HG02970 (cell line): ENCODE measurements around the gene ACTA2.

Experiments
- ATAC-seq: cut with Tn5 transposase; IDR thresholded peaks from one replicate; pipeline ENCODE4 v1.9.1; 2021; ENCODE audit warnings: mild to moderate bottlenecking, moderate library complexity, moderate number of reproducible peaks; ENCODE audit not compliant: unreplicated experiment, low FRiP score

The ACTA2 gene

DNA sequence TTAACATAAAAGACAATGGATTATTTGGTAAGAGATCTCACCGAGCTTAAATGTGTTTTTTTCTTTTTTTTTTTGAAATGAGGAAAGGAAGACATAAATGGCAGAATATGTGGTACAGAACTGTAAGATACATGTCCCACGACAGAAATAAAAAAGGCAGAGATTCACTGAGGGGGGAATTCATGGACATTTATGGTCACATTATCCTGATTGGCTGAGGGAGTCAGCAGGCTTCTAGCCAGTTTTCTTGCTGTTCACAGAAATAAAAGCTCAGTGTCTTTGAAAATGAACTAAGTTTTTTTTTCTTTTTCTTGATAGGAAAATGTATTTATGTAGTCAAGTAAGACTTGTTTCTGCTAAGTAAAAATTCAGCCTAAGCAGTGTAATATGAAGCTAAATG is 29.8 kb upstream of the ACTA2 start:
- ATAC-seq: no peak

DNA sequence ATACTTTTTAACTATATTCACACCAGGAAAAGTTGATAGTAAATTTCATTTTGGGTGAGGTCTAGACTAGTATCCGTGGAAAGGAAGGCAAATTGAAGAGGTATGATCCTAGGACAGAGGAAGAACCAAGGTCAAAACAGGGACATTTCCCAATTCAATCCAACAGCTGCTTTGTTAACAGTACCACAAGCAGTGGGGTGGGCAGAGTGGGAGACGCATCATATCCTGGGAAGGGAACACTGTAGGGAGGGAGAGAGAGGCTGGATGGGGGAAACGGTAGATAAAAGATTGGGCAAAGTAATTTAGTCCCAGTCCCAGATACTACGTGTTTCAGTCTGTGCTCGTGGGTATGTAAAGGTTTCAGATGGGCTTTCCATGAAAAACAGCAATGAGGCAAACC is 28.9 kb upstream of the ACTA2 start:
- ATAC-seq: no peak

- no peak for ATAC-seq
Observed at GRCh38 chr10:88980800-88981199, 28.2 kb upstream of the ACTA2 start.

GRCh38 chr10:88980247-88980646 is 27.7 kb upstream of the ACTA2 start:
- ATAC-seq: no peak

GRCh38 chr10:88979603-88980002 is 27.0 kb upstream of the ACTA2 start:
- no peak for ATAC-seq

- ATAC-seq: no peak
Observed at GRCh38 chr10:88979153-88979562, 26.6 kb upstream of the ACTA2 start.

- no peak for ATAC-seq
Observed at GRCh38 chr10:88978463-88978862, 25.9 kb upstream of the ACTA2 start.

- no peak for ATAC-seq
Observed at GRCh38 chr10:88975377-88975720, 22.8 kb upstream of the ACTA2 start.

GRCh38 chr10:88974446-88975376 is 22.1 kb upstream of the ACTA2 start:
- no peak for ATAC-seq

DNA sequence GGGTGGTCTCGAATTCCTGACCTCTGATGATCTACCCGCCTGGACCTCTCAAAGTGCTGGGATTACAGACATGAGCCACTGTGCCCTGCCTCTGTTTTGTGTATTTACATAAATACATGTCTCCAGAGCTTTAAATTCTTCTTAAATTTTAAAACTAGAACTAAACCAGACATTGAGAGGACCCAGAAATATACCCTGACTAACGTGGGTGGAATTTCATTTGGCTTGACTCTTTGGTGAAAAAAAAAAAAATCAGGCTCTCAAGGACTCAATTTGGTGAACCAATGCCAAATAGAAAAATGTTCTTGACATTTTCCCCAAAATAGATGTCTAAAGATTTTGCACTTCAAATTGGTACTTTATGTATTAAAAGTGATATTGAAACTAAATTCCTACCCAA is 21.4 kb upstream of the ACTA2 start:
- ATAC-seq: no peak

- ATAC-seq: no peak
Observed at GRCh38 chr10:88971221-88972061, 18.9 kb upstream of the ACTA2 start.

DNA sequence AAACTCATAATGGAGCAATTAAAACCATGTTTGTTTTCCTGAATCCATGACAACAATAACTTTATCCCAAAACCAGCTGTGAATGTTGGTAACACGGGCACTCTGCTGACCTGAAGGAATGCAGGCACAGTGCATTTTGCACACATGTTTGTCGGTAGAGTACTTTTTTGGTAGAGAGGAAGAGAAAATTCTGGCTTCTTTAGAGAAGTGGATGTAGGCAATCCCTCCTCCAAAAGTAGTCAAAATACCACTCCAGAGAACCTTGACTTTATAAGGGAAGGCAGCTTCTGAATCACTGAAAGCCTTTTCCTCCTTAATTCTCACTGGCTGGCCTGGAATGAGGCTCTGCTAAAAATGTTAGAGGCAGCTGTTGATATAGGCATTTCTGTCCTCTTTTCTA is 15.8 kb upstream of the ACTA2 start:
- no peak for ATAC-seq

DNA sequence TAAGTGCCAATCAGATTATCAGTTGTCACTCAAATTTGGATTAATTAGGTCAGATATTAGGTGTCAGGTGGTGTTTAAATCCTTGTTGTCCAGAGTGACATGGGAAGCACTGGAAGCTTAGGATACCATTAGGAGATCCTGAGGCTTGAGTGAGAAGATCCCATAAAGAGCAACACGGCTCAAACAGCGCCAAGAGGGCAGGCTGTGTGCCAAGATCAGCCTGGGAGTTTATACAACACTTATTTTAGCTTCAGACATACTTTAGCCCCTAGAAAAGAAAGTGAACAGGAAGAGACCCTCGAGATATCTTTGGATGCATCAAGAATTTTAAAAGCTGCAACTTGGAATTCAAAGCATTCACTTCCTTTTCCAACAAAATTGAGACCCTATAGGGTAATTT is 14.2 kb upstream of the ACTA2 start:
- no peak for ATAC-seq

DNA sequence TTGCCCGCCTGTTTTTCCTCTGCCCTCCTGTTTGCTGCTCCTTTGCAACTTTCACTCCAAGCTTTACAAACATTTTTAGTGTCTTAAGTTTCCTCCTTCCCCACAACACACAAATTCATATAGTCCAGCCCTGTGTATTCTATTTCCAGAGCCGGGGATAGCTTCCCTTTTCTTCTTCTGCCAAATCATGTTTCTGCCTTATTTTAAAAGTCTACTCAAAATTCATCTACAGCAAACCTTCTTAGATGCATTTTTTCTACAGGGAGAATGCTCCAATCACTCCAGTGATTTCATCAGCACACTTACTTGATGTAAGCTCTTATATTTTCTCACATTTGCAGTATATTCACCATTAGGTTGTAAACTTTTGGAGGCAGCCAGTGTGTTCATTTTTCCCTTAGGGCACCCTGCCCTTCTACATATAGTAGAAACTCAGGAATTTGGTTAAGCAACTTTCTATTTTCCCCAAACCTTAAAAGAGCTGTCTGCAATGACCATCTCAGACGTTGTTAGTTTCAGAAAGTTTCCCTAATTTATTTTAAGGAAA is 12.4 kb upstream of the ACTA2 start:
- ATAC-seq: no peak

DNA sequence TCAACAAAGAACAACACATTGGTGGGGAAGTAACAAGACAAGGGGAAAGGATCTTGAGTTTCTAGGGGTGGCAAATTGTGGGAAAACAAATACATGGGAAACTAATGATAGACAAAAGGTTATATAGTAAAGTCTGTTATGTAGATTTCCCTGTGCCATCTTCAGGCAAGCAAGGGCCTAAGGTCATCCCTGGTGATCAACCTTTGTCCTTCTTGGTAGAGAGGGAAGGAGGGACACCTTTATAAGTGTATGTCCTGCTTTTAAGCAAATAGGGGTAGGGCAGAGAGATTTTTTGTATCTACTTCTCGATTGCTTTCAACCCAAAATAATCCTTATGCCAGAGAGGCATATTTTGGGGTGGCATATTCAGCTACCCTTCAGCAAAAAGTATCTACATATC is 11.8 kb upstream of the ACTA2 start:
- ATAC-seq: no peak

DNA sequence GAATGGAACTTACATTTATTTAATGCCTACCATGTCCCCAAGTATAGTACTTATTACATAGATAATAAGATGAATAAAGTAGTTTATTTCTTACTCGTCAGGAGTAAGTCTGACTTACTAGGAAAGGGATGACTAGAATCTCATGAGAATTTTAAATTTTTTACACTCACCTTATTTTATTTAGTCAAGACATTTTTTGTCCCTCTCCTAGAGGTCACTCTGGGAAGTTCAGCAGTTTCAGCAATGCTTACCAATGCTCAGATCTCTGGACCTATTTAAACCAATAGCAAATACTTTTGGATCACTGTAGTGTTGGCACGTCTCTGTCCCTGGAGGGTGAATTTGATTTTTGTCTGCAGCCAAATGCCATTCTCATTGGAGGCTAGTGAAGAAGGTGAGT is 10.7 kb upstream of the ACTA2 start:
- no peak for ATAC-seq

GRCh38 chr10:88962336-88962735 is 9.8 kb upstream of the ACTA2 start:
- no peak for ATAC-seq

GRCh38 chr10:88961266-88961665 is 8.7 kb upstream of the ACTA2 start:
- no peak for ATAC-seq

- no peak for ATAC-seq
Observed at GRCh38 chr10:88960802-88961201, 8.2 kb upstream of the ACTA2 start.

- ATAC-seq: no peak
Observed at GRCh38 chr10:88958721-88959120, 6.1 kb upstream of the ACTA2 start.

GRCh38 chr10:88957381-88957780 is 4.8 kb upstream of the ACTA2 start:
- no peak for ATAC-seq
